ENCODE measurements around the gene PPP2R1A.

DNA sequence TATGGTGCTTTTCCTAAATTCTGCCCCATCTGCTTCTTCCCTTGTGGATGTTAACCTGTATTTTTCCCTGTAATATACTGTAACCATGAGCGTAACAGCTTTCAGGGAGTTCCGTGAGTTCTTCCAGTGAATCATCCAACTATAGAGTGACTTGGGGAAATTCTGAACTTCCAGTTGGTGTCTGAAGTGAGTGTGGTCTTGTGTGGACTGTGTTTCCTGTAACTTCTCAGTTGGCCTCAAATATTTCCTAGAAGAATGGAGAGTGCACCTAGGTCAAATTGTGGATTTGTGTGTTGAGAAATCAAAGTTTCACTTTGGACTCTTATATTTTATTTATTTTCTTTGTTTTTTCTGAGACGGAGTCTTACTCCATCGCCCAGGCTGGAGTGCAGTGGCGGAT, 68.6 kb downstream of the PPP2R1A start:
- TF ChIP-seq, protein P1, sequence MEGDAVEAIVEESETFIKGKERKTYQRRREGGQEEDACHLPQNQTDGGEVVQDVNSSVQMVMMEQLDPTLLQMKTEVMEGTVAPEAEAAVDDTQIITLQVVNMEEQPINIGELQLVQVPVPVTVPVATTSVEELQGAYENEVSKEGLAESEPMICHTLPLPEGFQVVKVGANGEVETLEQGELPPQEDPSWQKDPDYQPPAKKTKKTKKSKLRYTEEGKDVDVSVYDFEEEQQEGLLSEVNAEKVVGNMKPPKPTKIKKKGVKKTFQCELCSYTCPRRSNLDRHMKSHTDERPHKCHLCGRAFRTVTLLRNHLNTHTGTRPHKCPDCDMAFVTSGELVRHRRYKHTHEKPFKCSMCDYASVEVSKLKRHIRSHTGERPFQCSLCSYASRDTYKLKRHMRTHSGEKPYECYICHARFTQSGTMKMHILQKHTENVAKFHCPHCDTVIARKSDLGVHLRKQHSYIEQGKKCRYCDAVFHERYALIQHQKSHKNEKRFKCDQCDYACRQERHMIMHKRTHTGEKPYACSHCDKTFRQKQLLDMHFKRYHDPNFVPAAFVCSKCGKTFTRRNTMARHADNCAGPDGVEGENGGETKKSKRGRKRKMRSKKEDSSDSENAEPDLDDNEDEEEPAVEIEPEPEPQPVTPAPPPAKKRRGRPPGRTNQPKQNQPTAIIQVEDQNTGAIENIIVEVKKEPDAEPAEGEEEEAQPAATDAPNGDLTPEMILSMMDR (IDR thresholded peaks at IDR 0.05) = no peak
- TF ChIP-seq POLR2AphosphoS5 (IDR thresholded peaks at IDR 0.05) = no peak
- no peak for TF ChIP-seq POLR2A (IDR thresholded peaks at IDR 0.05)
- TF ChIP-seq EP300 (IDR thresholded peaks at IDR 0.05) = no peak
